Thyroid gland (tissue), 4 donors: ENCODE results near the gene RNASE8. TPM values are rescaled to one million over a fixed set of nuclear protein-coding genes. Genes with fewer than 3 reads are reported as not detected.
A peak's percentile ranks its signal among the peaks of the same experiment; 100 is the strongest.

ENCODE experiments used
- DNase-seq, 2 donors: peaks; one replicate each; pipeline ENCODE4 v3.0.0-alpha.2; 2019
- H3K27ac ChIP-seq, 3 donors: fragments of 200-600 bp; sonication (generic); 1 replicate in 2 of 3; 2 replicates in 1 of 3; pipeline ENCODE4 v1.5.1; 2016 to 2019; ENCODE audit warnings: mild to moderate bottlenecking in 1 of 3, moderate library complexity in 1 of 3
- H3K27me3 ChIP-seq: fragments of 200-600 bp; sonication (generic); one replicate; pipeline ENCODE4 v1.5.1; 2019
- H3K36me3 ChIP-seq, 2 donors: fragments of 200-600 bp; sonication (generic); one replicate each; pipeline ENCODE4 v1.5.1; 2016 to 2019
- H3K4me1 ChIP-seq, 2 donors: fragments of 200-600 bp; sonication (generic); one replicate each; pipeline ENCODE4 v1.5.1; 2017 to 2019
- H3K4me3 ChIP-seq, 3 donors: fragments of 200-600 bp; sonication (generic); replicated peaks in 1 of 3; 1 replicate in 2 of 3; 2 replicates in 1 of 3; pipeline ENCODE4 v1.5.1; 2016; ENCODE audit warnings: mild to moderate bottlenecking in 1 of 3
- H3K9me3 ChIP-seq: fragments of 200-600 bp; sonication (generic); one replicate; pipeline ENCODE4 v1.5.1; 2017
- CTCF ChIP-seq, 6 experiments: fragments of 200-600 bp in 3 of 6; fragments of 450-650 bp in 3 of 6; sonication (generic) in 3 of 6; IDR thresholded peaks; one replicate each; pipeline ENCODE4 v1.5.1; 2016 to 2019; ENCODE audit warnings: antibody characterized with exemption in 6 of 6, mild to moderate bottlenecking in 2 of 6, inconsistent platforms in 1 of 6, moderate library complexity in 1 of 6
- POLR2A ChIP-seq, 2 donors: fragments of 450-650 bp; IDR thresholded peaks; one replicate each; pipeline ENCODE4 v1.6.1; 2017; ENCODE audit warnings: antibody characterized with exemption in 2 of 2, mild to moderate bottlenecking in 2 of 2, moderate library complexity in 1 of 2
- WGBS, 2 donors: methylation state at CpG; one replicate each; pipeline ENCODE4 v1.1.5; 2017; 5-methylcytosine and 5-hydroxymethylcytosine counted together
- intact Hi-C: fragments of 100-400 bp; cut with DNase I; formaldehyde crosslinking; loops from one replicate; pipeline ENCODE4 v1.15.1; 2023
- total RNA-seq, 4 donors: library from RNA; depleted of rRNA; stranded (reverse); fragments of >200 nt; gene quantifications; one replicate each; pipeline ENCODE4 v1.2.3, GENCODE V29; 2016

The RNASE8 gene
- total RNA-seq, 4 donors from 2014 or later: not detected

GRCh38 chr14:21084396-21084795, 26.8 kb downstream of the RNASE8 start:
- 91 to 92% methylated on average over 2 of the region's 2 CpGs for WGBS, 2 donors
- Histone ChIP-seq H3K27me3 (no peaks in the 10 kb centered on the region), H3K4me3 (no peak overlapping the region), H3K27ac (peak overlapping the region in 2 of 3 donors; percentile 14 to 18), H3K4me1 (peaks cover 0 to 13% of the 10 kb centered on the region in 2 donors), H3K36me3 (peaks cover 40 to 46% of the 10 kb centered on the region in 2 donors), H3K9me3 (no peaks in the 10 kb centered on the region)
- intact Hi-C loops: no loop called here
- no peak for DNase-seq
- no peak for TF ChIP-seq POLR2A (IDR thresholded peaks at IDR 0.05)
- no peak for TF ChIP-seq CTCF (IDR thresholded peaks at IDR 0.05)

GRCh38 chr14:21084998-21085853, 27.6 kb downstream of the RNASE8 start:
- no peak for TF ChIP-seq POLR2A (IDR thresholded peaks at IDR 0.05)
- TF ChIP-seq CTCF (IDR thresholded peaks at IDR 0.05): no peak
- DNase-seq: peak in 1 of 2 donors; percentile 30
- Histone ChIP-seq H3K27ac (peak overlapping the region; percentile 18 to 51 (median 40)), H3K27me3 (no peaks in the 10 kb centered on the region), H3K4me3 (no peak overlapping the region), H3K9me3 (no peaks in the 10 kb centered on the region), H3K4me1 (peaks cover 0 to 16% of the 10 kb centered on the region in 2 donors), H3K36me3 (peaks cover 41 to 45% of the 10 kb centered on the region in 2 donors)
- 81 to 85% methylated on average over 17 of the region's 17 CpGs for WGBS, 2 donors
- intact Hi-C loops: no loop called here

GRCh38 chr14:21086908-21087293, 29.3 kb downstream of the RNASE8 start:
- H3K27me3 ChIP-seq: no peaks in the 10 kb centered on the region
- no peak overlapping the region for H3K4me3 ChIP-seq
- TF ChIP-seq POLR2A (IDR thresholded peaks at IDR 0.05) (no peak), CTCF (IDR thresholded peaks at IDR 0.05) (no peak)
- 88 to 93% methylated on average over 4 of the region's 4 CpGs for WGBS, 2 donors
- no peak overlapping the region for H3K27ac ChIP-seq
- intact Hi-C loops: no loop called here
- H3K4me1 ChIP-seq: peaks cover 11 to 30% of the 10 kb centered on the region in 2 donors
- H3K9me3 ChIP-seq: no peaks in the 10 kb centered on the region
- DNase-seq: no peak
- peaks cover 30 to 32% of the 10 kb centered on the region in 2 donors for H3K36me3 ChIP-seq

GRCh38 chr14:21087294-21088091, 29.9 kb downstream of the RNASE8 start:
- intact Hi-C loops: no loop called here

More at GRCh38 chr14:21087294-21088091, 29.9 kb downstream of the RNASE8 start:
- no peak for TF ChIP-seq CTCF (IDR thresholded peaks at IDR 0.05)
- WGBS, 2 donors: 59 to 65% methylated on average over 14 to 19 of the region's 19 CpGs
- no peaks in the 10 kb centered on the region for H3K9me3 ChIP-seq
- H3K27me3 ChIP-seq: no peaks in the 10 kb centered on the region
- no peak for DNase-seq
- peaks cover 11 to 36% of the 10 kb centered on the region in 2 donors for H3K4me1 ChIP-seq
- H3K36me3 ChIP-seq: peaks cover 24 to 26% of the 10 kb centered on the region in 2 donors
- H3K27ac ChIP-seq: no peak overlapping the region
- no peak overlapping the region for H3K4me3 ChIP-seq
